ENCODE data around the gene PLEKHA4.

GRCh38 chr19:48872884-48873475, 4.6 kb upstream of the PLEKHA4 start:
- TF ChIP-seq CTCF (IDR thresholded peaks at IDR 0.05) (peak in 2 of 6 experiments; percentile 22 to 27), POLR2A (IDR thresholded peaks at IDR 0.05) (peak in 1 of 2 donors; percentile 8)
